DND-41 (cell line): ENCODE data around the gene PLCB3.

Experiments used
- ATAC-seq: fragments of 200-7000 bp; cut with Tn5 transposase; 3 replicates; pipeline ENCODE4 v1.9.1; 2021; ENCODE audit warnings: low read depth; ENCODE audit not compliant: insufficient read depth
- DNase-seq: peaks from one replicate; pipeline ENCODE4 v3.0.0-alpha.2; 2020
- H2AFZ ChIP-seq: 2 replicates; pipeline ENCODE4 v1.6.0; 2012; ENCODE audit warnings: low read depth, low read length
- H3K27ac ChIP-seq: 2 replicates; pipeline ENCODE4 v1.5.1; 2012; ENCODE audit warnings: low read length, inconsistent platforms
- H3K27me3 ChIP-seq: fragments of 200-600 bp; sonication (generic); 2 replicates; pipeline ENCODE4 v1.6.0; 2012; ENCODE audit warnings: low read length, mild to moderate bottlenecking, inconsistent platforms; ENCODE audit not compliant: insufficient read depth, poor library complexity
- H3K36me3 ChIP-seq: 2 replicates; pipeline ENCODE4 v1.5.1; 2012; ENCODE audit warnings: low read length, inconsistent platforms; ENCODE audit not compliant: insufficient read depth
- H3K4me1 ChIP-seq: 2 replicates; pipeline ENCODE4 v1.5.1; 2012; ENCODE audit warnings: mild to moderate bottlenecking, low read length; ENCODE audit not compliant: insufficient read depth
- H3K4me2 ChIP-seq: 2 replicates; pipeline ENCODE4 v1.6.0; 2012; ENCODE audit warnings: mild to moderate bottlenecking, moderate library complexity, low read length, inconsistent platforms; ENCODE audit not compliant: insufficient read depth
- H3K4me3 ChIP-seq, 2 experiments: fragments of 200-600 bp in 1 of 2; shearing (Covaris generic) in 1 of 2; 2 replicates each; pipeline ENCODE4 v1.5.1; 2012 to 2016; ENCODE audit warnings: inconsistent platforms in 2 of 2, low read length in 2 of 2, mild to moderate bottlenecking in 2 of 2, low read depth in 1 of 2, moderate library complexity in 1 of 2
- H3K79me2 ChIP-seq: 2 replicates; pipeline ENCODE4 v1.6.0; 2012; ENCODE audit warnings: low read length, inconsistent platforms; ENCODE audit not compliant: insufficient read depth
- H3K9ac ChIP-seq: 2 replicates; pipeline ENCODE4 v1.6.0; 2012; ENCODE audit warnings: low read depth, mild to moderate bottlenecking, inconsistent platforms, low read length, moderate library complexity
- H3K9me3 ChIP-seq: 2 replicates; pipeline ENCODE4 v1.5.1; 2012; ENCODE audit warnings: low read length, moderate library complexity, mild to moderate bottlenecking, inconsistent platforms; ENCODE audit not compliant: insufficient read depth, severe bottlenecking
- H4K20me1 ChIP-seq: 2 replicates; pipeline ENCODE4 v1.6.0; 2012; ENCODE audit warnings: low read length; ENCODE audit not compliant: insufficient read depth
- CTCF ChIP-seq: IDR thresholded peaks from 2 replicates; pipeline ENCODE4 v1.5.1; 2012; ENCODE audit warnings: borderline replicate concordance, low read length, moderate library complexity, mild to moderate bottlenecking; ENCODE audit not compliant: poor library complexity, severe bottlenecking; ENCODE audit errors: extremely low read depth
- EZH2 ChIP-seq: IDR thresholded peaks from 3 replicates; pipeline ENCODE4 v1.6.1; 2012; ENCODE audit warnings: borderline replicate concordance, low read depth, mild to moderate bottlenecking, moderate library complexity, low read length, inconsistent platforms; ENCODE audit not compliant: severe bottlenecking

The PLCB3 gene

DNA sequence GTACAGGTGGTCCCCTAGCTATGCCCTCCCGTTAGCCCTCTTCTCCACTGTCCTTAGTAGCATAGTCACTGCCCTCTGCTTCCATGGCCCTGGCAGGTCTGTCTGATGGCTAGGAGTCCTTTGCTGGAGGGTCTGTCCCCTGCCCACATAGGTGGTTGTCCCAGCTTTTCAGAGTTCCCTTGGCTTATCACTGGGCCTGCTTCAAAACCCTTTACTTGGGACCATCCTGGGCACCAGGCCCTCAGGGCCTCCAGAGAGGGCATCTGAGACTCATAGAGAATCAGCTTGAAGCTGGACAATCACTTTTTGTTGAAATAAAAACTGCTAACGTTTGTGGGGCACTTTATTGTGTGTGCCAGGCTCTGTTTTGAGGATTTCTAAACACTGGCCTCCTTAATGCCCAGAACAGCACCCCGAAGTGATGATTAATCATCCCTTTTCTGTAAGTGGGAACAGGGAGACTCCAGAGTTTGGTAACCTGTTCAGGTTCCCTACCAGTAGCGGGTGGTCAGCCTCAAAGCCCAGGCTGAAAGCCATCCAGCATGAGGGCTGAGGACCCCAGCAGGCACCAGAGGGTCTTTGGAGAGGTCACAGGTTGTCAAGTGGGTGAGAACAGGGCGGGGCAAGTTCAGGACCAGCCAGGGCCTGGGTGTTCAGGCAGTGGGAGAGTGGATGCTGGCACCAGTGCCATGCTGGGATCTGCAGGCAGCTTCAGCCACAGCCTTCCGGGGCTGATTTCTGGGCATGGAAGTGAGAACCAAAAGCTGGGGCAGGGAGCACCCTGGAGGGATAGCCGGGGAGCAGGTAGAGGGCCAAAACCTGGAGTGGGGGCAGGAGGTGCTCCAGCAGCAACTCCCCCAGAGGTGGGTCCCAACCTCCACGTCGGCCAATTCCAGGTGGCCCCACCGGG, 39.3 kb downstream of the PLCB3 start:
- peaks cover 8% of the 10 kb centered on the region; the same call in 1 of the 2 replicates for H3K79me2 ChIP-seq
- H3K4me3 ChIP-seq = no peak overlapping the region
- H3K27ac ChIP-seq = no peak overlapping the region
- H3K4me1 ChIP-seq = peaks cover 22% of the 10 kb centered on the region
- TF ChIP-seq EZH2 (no peak), CTCF (no peak)
- H3K9me3 ChIP-seq = no peaks in the 10 kb centered on the region
- H2AFZ ChIP-seq = no peak overlapping the region
- ATAC-seq (no peak), DNase-seq (no peak)
- no peak overlapping the region for H3K4me2 ChIP-seq
- H3K9ac ChIP-seq = no peak overlapping the region
- H3K27me3 ChIP-seq = no peaks in the 10 kb centered on the region
- 0 out of 2 replicates have a peak, but pooled peaks cover 2% of the 10 kb centered on the region for H3K36me3 ChIP-seq
- H4K20me1 ChIP-seq = no peaks in the 10 kb centered on the region; the same call in 1 of the 2 replicates

- ATAC-seq (no peak), DNase-seq (no peak)
- 0 out of 2 replicates have a peak, but pooled peaks cover 2% of the 10 kb centered on the region for H3K36me3 ChIP-seq
- no peak within 1 kb of the TSS for H3K9ac ChIP-seq
- H3K4me3 ChIP-seq = no peak within 1 kb of the TSS
- TF ChIP-seq CTCF = no peak
- TF ChIP-seq EZH2 = no peak
- peaks cover 3% of the 10 kb centered on the region for H3K27me3 ChIP-seq
- H3K79me2 ChIP-seq = 0 out of 2 replicates have a peak, but pooled peaks cover 4% of the 10 kb centered on the region
- H3K9me3 ChIP-seq = no peaks in the 10 kb centered on the region
- H3K4me1 ChIP-seq = peaks cover 17% of the 10 kb centered on the region
- no peaks in the 10 kb centered on the region; the same call in 1 of the 2 replicates for H4K20me1 ChIP-seq
- no peak within 1 kb of the TSS for H3K4me2 ChIP-seq
- no peak within 1 kb of the TSS for H2AFZ ChIP-seq
- no peak within 1 kb of the TSS for H3K27ac ChIP-seq
These were observed 40.0 kb downstream of the PLCB3 start, which contains the start of gene KCNK4 for GRCh38 chr11:64291262-64291751. KCNK4 (plus strand) TSS chr11:64291302; CDS start chr11:64293019, 1,717 bp downstream.

GRCh38 chr11:64291752-64292459, 40.6 kb downstream of the PLCB3 start:
- Histone ChIP-seq H3K4me1 (peaks cover 11% of the 10 kb centered on the region), H3K79me2 (0 out of 2 replicates have a peak, but pooled peaks cover 2% of the 10 kb centered on the region), H3K4me2 (no peak overlapping the region), H3K4me3 (no peak overlapping the region), H3K36me3 (0 out of 2 replicates have a peak, but pooled peaks cover 2% of the 10 kb centered on the region), H3K27me3 (peaks cover 6% of the 10 kb centered on the region), H3K9ac (no peak overlapping the region), H2AFZ (no peak overlapping the region), H4K20me1 (no peaks in the 10 kb centered on the region; the same call in 1 of the 2 replicates), H3K9me3 (no peaks in the 10 kb centered on the region), H3K27ac (no peak overlapping the region)
- ATAC-seq = no peak
- no peak for DNase-seq
- no peak for TF ChIP-seq CTCF
- no peak for TF ChIP-seq EZH2
